ENCODE data around the gene FBXO17.
A peak's percentile ranks its signal among the peaks of the same experiment; 100 is the strongest.

The FBXO17 gene

DNA sequence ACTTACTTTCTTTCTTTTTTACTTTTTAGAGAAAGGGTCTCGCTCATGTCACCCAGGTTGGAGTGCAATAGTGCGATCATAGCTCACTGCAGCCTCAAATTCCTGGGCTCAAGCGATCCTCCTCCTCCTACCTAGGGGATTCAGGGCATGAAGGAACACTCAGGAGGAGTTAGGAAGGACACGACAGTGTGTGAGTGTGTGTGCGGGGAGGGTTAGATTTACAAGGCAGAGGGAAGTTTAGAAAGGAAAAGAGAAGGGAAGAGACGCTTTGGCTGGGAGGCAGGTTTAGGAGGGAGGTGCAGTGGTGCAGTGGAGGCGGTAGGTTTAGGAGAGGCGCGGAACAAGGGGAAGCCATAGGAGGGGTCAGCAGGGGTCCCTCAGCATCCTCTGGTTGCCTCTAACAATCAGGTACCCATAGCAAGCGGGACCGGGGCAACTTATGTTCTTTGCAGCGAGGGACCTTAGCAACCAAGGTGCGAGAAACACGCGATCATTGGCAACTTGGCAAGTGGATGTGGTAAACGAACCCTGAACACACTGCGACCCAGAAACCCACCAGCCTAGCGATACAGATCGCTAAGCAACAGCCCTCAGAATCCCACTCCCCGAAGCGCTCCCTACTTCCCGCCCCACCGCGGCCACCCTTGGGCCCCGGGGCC lies 76.6 kb downstream of the FBXO17 start:
- Histone ChIP-seq H3K36me3 (ENCODE audit: control insufficient read depth, insufficient read depth, low read length, severe bottlenecking) (no peaks in the 10 kb centered on the region), H3K9me3 (ENCODE audit: control insufficient read depth, low read length) (no peaks in the 10 kb centered on the region), H3K9ac (ENCODE audit: low read length) (peak overlapping the region; percentile 91), H3K4me3 (ENCODE audit: low read length) (peak overlapping the region; percentile 98), H3K27me3 (replicated peaks; ENCODE audit: control insufficient read depth, insufficient read depth, low read length) (no peaks in the 10 kb centered on the region), H3K4me1 (ENCODE audit: control insufficient read depth, insufficient read depth, low read length) (peaks cover 22% of the 10 kb centered on the region)
- DNase-seq (ENCODE audit: low read depth): no peak

- Histone ChIP-seq H3K4me1 (ENCODE audit: control insufficient read depth, insufficient read depth, low read length) (peaks cover 12% of the 10 kb centered on the region), H3K4me3 (ENCODE audit: low read length) (no peak overlapping the region), H3K9ac (ENCODE audit: low read length) (no peak overlapping the region), H3K9me3 (ENCODE audit: control insufficient read depth, low read length) (no peaks in the 10 kb centered on the region), H3K36me3 (ENCODE audit: control insufficient read depth, insufficient read depth, low read length, severe bottlenecking) (peaks cover 10% of the 10 kb centered on the region), H3K27me3 (replicated peaks; ENCODE audit: control insufficient read depth, insufficient read depth, low read length) (no peaks in the 10 kb centered on the region)
- no peak for DNase-seq (ENCODE audit: low read depth)
Observed at GRCh38 chr19:38894968-38895367, 80.6 kb downstream of the FBXO17 start.

DNA sequence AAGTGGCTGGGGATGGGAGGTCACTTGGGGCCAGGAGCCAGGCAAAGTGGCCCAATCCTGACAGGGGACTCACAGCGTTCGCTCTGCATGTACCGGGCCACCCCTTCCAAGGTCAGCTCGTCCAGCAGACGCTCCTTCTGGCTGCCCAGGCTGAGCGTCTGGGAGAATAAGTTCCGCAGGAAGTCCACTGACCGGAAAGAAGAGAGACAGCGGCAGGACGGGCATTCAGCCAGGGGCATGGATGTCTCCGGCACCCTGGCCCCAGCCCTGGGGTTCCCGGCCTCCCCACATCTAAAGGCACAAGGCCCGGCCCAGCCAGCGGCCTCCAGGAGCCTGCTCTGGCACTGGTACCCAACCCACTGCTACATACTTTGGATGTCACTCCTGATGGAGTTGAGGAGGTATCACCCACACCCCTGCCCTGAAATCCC lies 82.2 kb downstream of the FBXO17 start:
- no peaks in the 10 kb centered on the region for H3K27me3 ChIP-seq (replicated peaks; ENCODE audit: control insufficient read depth, insufficient read depth, low read length)

GRCh38 chr19:38892841-38893240 lies 82.7 kb downstream of the FBXO17 start:
- Histone ChIP-seq H3K9ac (ENCODE audit: low read length) (no peak overlapping the region), H3K27me3 (replicated peaks; ENCODE audit: control insufficient read depth, insufficient read depth, low read length) (no peaks in the 10 kb centered on the region), H3K4me1 (ENCODE audit: control insufficient read depth, insufficient read depth, low read length) (peaks cover 2% of the 10 kb centered on the region), H3K4me3 (ENCODE audit: low read length) (no peak overlapping the region), H3K9me3 (ENCODE audit: control insufficient read depth, low read length) (no peaks in the 10 kb centered on the region), H3K36me3 (ENCODE audit: control insufficient read depth, insufficient read depth, low read length, severe bottlenecking) (peaks cover 31% of the 10 kb centered on the region)
- no peak for DNase-seq (ENCODE audit: low read depth)

More for the DNA sequence above, 82.2 kb downstream of the FBXO17 start:
- DNase-seq (ENCODE audit: low read depth): no peak
- Histone ChIP-seq H3K36me3 (ENCODE audit: control insufficient read depth, insufficient read depth, low read length, severe bottlenecking) (peaks cover 26% of the 10 kb centered on the region), H3K4me3 (ENCODE audit: low read length) (no peak overlapping the region), H3K9ac (ENCODE audit: low read length) (no peak overlapping the region), H3K9me3 (ENCODE audit: control insufficient read depth, low read length) (no peaks in the 10 kb centered on the region), H3K4me1 (ENCODE audit: control insufficient read depth, insufficient read depth, low read length) (peaks cover 7% of the 10 kb centered on the region)

DNA sequence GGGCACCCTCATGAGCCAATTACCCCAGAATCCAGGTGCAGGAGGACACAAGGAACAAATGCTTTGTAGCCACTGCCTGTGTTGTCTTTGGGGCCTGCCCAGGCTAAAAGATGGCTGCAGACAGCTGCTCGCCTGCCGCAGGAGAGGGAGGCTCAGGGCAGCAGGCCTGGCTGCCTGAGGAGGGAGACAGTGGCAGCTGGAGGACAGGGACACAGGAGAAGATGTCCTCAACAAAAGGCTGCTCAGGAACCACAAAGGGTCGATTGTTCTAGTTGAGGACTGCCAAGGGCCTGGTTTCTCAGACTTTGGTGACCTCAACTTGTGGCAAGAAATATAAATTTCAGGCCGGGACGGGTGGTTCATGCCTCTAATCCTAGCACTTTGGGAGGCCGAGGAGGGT lies 83.8 kb downstream of the FBXO17 start:
- no peak for DNase-seq (ENCODE audit: low read depth)
- H3K4me1 ChIP-seq (ENCODE audit: control insufficient read depth, insufficient read depth, low read length): no peaks in the 10 kb centered on the region
- H3K9ac ChIP-seq (ENCODE audit: low read length): no peak overlapping the region
- H3K27me3 ChIP-seq (replicated peaks; ENCODE audit: control insufficient read depth, insufficient read depth, low read length): no peaks in the 10 kb centered on the region
- H3K9me3 ChIP-seq (ENCODE audit: control insufficient read depth, low read length): no peaks in the 10 kb centered on the region
- H3K36me3 ChIP-seq (ENCODE audit: control insufficient read depth, insufficient read depth, low read length, severe bottlenecking): peaks cover 31% of the 10 kb centered on the region
- H3K4me3 ChIP-seq (ENCODE audit: low read length): no peak overlapping the region
